Liver (tissue), 9 donors: ENCODE data around the gene CAMK1D. TPM values are rescaled to one million over a fixed set of nuclear protein-coding genes. Genes with fewer than 3 reads are reported as not detected.

Source experiments
- DNase-seq: peaks from one replicate; pipeline ENCODE4 v3.0.0-alpha.2; 2017; ENCODE audit warnings: low spot score
- H3K27ac ChIP-seq, 2 donors: one replicate each; pipeline ENCODE4 v1.7.0; 2013; ENCODE audit warnings: inconsistent platforms in 2 of 2, low read length in 2 of 2, control low read depth in 1 of 2, low read depth in 1 of 2, mild to moderate bottlenecking in 1 of 2
- H3K27me3 ChIP-seq, 4 donors: one replicate each; pipeline versions ENCODE4 v1.6.1 to v1.7.0; 2013; ENCODE audit warnings: low read length in 3 of 4, inconsistent platforms in 1 of 4, mild to moderate bottlenecking in 1 of 4, moderate library complexity in 1 of 4; ENCODE audit not compliant: control insufficient read depth in 4 of 4, insufficient read depth in 4 of 4
- H3K36me3 ChIP-seq, 4 donors: one replicate each; pipeline versions ENCODE4 v1.6.1 to v1.7.0; 2013; ENCODE audit warnings: low read length in 3 of 4, mild to moderate bottlenecking in 3 of 4, low read depth in 1 of 4, moderate library complexity in 1 of 4; ENCODE audit not compliant: control insufficient read depth in 4 of 4, insufficient read depth in 3 of 4
- H3K4me1 ChIP-seq, 4 donors: one replicate each; pipeline versions ENCODE4 v1.6.1 to v1.7.0; 2013; ENCODE audit warnings: low read length in 3 of 4, mild to moderate bottlenecking in 3 of 4, moderate library complexity in 1 of 4; ENCODE audit not compliant: control insufficient read depth in 4 of 4, insufficient read depth in 4 of 4
- H3K4me3 ChIP-seq, 3 donors: one replicate each; pipeline versions ENCODE4 v1.6.1 to v1.7.0; 2013; ENCODE audit warnings: low read length in 3 of 3, control low read depth in 1 of 3, low read depth in 1 of 3, mild to moderate bottlenecking in 1 of 3
- H3K9ac ChIP-seq, 2 donors: one replicate each; pipeline ENCODE4 v1.7.0; 2013; ENCODE audit warnings: low read length in 2 of 2, mild to moderate bottlenecking in 2 of 2, moderate library complexity in 2 of 2, control low read depth in 1 of 2, low read depth in 1 of 2
- H3K9me3 ChIP-seq, 4 donors: one replicate each; pipeline versions ENCODE4 v1.6.1 to v1.7.0; 2013; ENCODE audit warnings: low read length in 3 of 4; ENCODE audit not compliant: control insufficient read depth in 4 of 4
- ATF3 ChIP-seq: IDR thresholded peaks from 2 replicates; pipeline ENCODE4 v1.6.1; 2016; ENCODE audit warnings: antibody characterized with exemption
- CTCF ChIP-seq: fragments of 150-350 bp; IDR thresholded peaks from 2 replicates; pipeline ENCODE4 v1.5.1; 2017; ENCODE audit warnings: improper control_type of control experiment, low read depth, low read length; ENCODE audit not compliant: missing input control
- EGR1 ChIP-seq, 2 donors: IDR thresholded peaks; 2 replicates each; pipeline ENCODE4 v1.6.1; 2016 to 2018; ENCODE audit warnings: antibody characterized with exemption in 2 of 2, low read depth in 2 of 2
- FOXA2 ChIP-seq: IDR thresholded peaks from 2 replicates; pipeline ENCODE4 v1.6.1; 2016; ENCODE audit warnings: antibody characterized with exemption
- GABPA ChIP-seq, 2 donors: IDR thresholded peaks in 1 of 2; conservative IDR thresholded peaks in 1 of 2; 2 replicates each; pipeline ENCODE4 v1.6.1; 2016; ENCODE audit warnings: antibody characterized with exemption in 2 of 2, mild to moderate bottlenecking in 1 of 2, moderate library complexity in 1 of 2
- HNF4A ChIP-seq, 2 donors: conservative IDR thresholded peaks; 2 replicates each; pipeline ENCODE4 v1.6.1; 2016; ENCODE audit warnings: antibody characterized with exemption in 2 of 2, mild to moderate bottlenecking in 2 of 2
- HNF4G ChIP-seq: IDR thresholded peaks from 2 replicates; pipeline ENCODE4 v1.6.1; 2016; ENCODE audit warnings: antibody characterized with exemption
- MAX ChIP-seq: IDR thresholded peaks from 2 replicates; pipeline ENCODE4 v1.6.1; 2016; ENCODE audit warnings: antibody characterized with exemption
- NR2F2 ChIP-seq: IDR thresholded peaks from 2 replicates; pipeline ENCODE4 v1.6.1; 2016; ENCODE audit warnings: antibody characterized with exemption
- RAD21 ChIP-seq, 2 donors: IDR thresholded peaks; 2 replicates each; pipeline ENCODE4 v1.6.1; 2016; ENCODE audit warnings: antibody characterized with exemption in 2 of 2, mild to moderate bottlenecking in 2 of 2
- REST ChIP-seq: IDR thresholded peaks from 2 replicates; pipeline ENCODE4 v1.6.1; 2016; ENCODE audit warnings: antibody characterized with exemption, mild to moderate bottlenecking
- RXRA ChIP-seq, 2 donors: IDR thresholded peaks; 2 replicates each; pipeline ENCODE4 v1.6.1; 2017 to 2018; ENCODE audit warnings: antibody characterized with exemption in 2 of 2, mild to moderate bottlenecking in 1 of 2
- SP1 ChIP-seq: IDR thresholded peaks from 2 replicates; pipeline ENCODE4 v1.6.1; 2018; ENCODE audit warnings: antibody characterized with exemption, mild to moderate bottlenecking
- TAF1 ChIP-seq: conservative IDR thresholded peaks from 2 replicates; pipeline ENCODE4 v1.6.1; 2016; ENCODE audit warnings: antibody characterized with exemption, mild to moderate bottlenecking
- YY1 ChIP-seq: IDR thresholded peaks from 2 replicates; pipeline ENCODE4 v1.6.1; 2016; ENCODE audit warnings: antibody characterized with exemption, mild to moderate bottlenecking
- ZBTB33 ChIP-seq: IDR thresholded peaks from 2 replicates; pipeline ENCODE4 v1.6.1; 2016; ENCODE audit warnings: antibody characterized with exemption
- WGBS: extraction: QIAGEN DNeasy Blood & Tissue Kit; methylation state at CpG from one replicate; pipeline ENCODE4 v1.1.7; 2013; 5-methylcytosine and 5-hydroxymethylcytosine counted together
- polyA plus RNA-seq, 2 donors: library from polyadenylated mRNA; stranded (reverse) in 1 of 2; unstranded in 1 of 2; fragments of 200-250 nt in 1 of 2; fragments of >200 nt in 1 of 2; fragmentation: Nextera tagmentation in 1 of 2; extraction: Ambion mirVana in 1 of 2; gene quantifications; one replicate each; pipeline versions ENCODE4 v1.2.1 to v1.2.3, GENCODE V29; 2013 to 2015
- total RNA-seq, 2 donors: library from RNA; depleted of rRNA; stranded (reverse); fragments of >200 nt; gene quantifications; one replicate each; pipeline ENCODE4 v1.2.3, GENCODE V29; 2014
- donor health status: healthy.
- donor health status: healthy.
- donor health status: healthy.
- donor health status: healthy.
- donor health status: healthy.

The CAMK1D gene
- total and polyA plus RNA-seq, 4 donors = 2.7 to 10.1 (median 4.2) TPM

GRCh38 chr10:12819656-12820055, 470.3 kb downstream of the CAMK1D start:
- H3K36me3 ChIP-seq = peaks cover 2 to 26% (median 9%) of the 10 kb centered on the region in 4 donors
- no peak overlapping the region for H3K9ac ChIP-seq
- no peaks in the 10 kb centered on the region for H3K27me3 ChIP-seq
- DNase-seq = no peak
- no peak overlapping the region for H3K4me3 ChIP-seq
- no peak for TF ChIP-seq ZBTB33
- no peak for TF ChIP-seq REST
- TF ChIP-seq NR2F2 = no peak
- TF ChIP-seq HNF4A (conservative IDR thresholded peaks at IDR 0.05) = no peak
- no peak for TF ChIP-seq SP1
- TF ChIP-seq RXRA (IDR thresholded peaks at IDR 0.05) = no peak
- TF ChIP-seq CTCF = no peak
- no peak for TF ChIP-seq FOXA2
- no peak for TF ChIP-seq RAD21 (IDR thresholded peaks at IDR 0.05)
- TF ChIP-seq GABPA (IDR thresholded peaks at IDR 0.05 in 1 of 2, conservative IDR thresholded peaks at IDR 0.05 in 1 of 2) = no peak
- no peak for TF ChIP-seq MAX
- no peak for TF ChIP-seq TAF1
- WGBS = 96% methylated on average over 10 of the region's 10 CpGs
- no peak overlapping the region for H3K27ac ChIP-seq
- no peaks in the 10 kb centered on the region for H3K9me3 ChIP-seq
- H3K4me1 ChIP-seq = no peaks in the 10 kb centered on the region

- no peak for DNase-seq
- H3K36me3 ChIP-seq = peaks cover 0 to 20% (median 4%) of the 10 kb centered on the region in 4 donors
- 90% methylated on average over 16 of the region's 16 CpGs for WGBS
- H3K27me3 ChIP-seq = no peaks in the 10 kb centered on the region
- H3K4me1 ChIP-seq = no peaks in the 10 kb centered on the region
- no peaks in the 10 kb centered on the region for H3K9me3 ChIP-seq
- H3K27ac ChIP-seq = no peak overlapping the region
- H3K4me3 ChIP-seq = no peak overlapping the region
- H3K9ac ChIP-seq = no peak overlapping the region
- no peak for TF ChIP-seq ATF3
- no peak for TF ChIP-seq HNF4A (conservative IDR thresholded peaks at IDR 0.05)
- no peak for TF ChIP-seq ZBTB33
- no peak for TF ChIP-seq RAD21 (IDR thresholded peaks at IDR 0.05)
- no peak for TF ChIP-seq RXRA (IDR thresholded peaks at IDR 0.05)
- no peak for TF ChIP-seq YY1
- TF ChIP-seq HNF4G = no peak
- no peak for TF ChIP-seq EGR1 (IDR thresholded peaks at IDR 0.05; ENCODE audit: low read depth in 2 of 2)
- TF ChIP-seq SP1 = no peak
- TF ChIP-seq GABPA (IDR thresholded peaks at IDR 0.05 in 1 of 2, conservative IDR thresholded peaks at IDR 0.05 in 1 of 2) = no peak
- no peak for TF ChIP-seq CTCF
Measured at GRCh38 chr10:12822126-12822892, 473.0 kb downstream of the CAMK1D start.
